Ovary (tissue), 9 donors: ENCODE results near the gene ABTB2. TPM values are rescaled to one million over a fixed set of nuclear protein-coding genes. Genes with fewer than 3 reads are reported as not detected.

ENCODE experiments used
- DNase-seq, 5 donors: peaks; one replicate each; pipeline ENCODE4 v3.0.0-alpha.2; 2019 to 2020
- H3K27ac ChIP-seq, 2 donors: fragments of 200-600 bp; one replicate each; pipeline versions ENCODE4 v1.5.1 to v1.8.0; 2019 to 2022
- H3K27me3 ChIP-seq: fragments of 200-600 bp; one replicate; pipeline ENCODE4 v1.8.0; 2022
- H3K36me3 ChIP-seq: fragments of 200-600 bp; sonication (generic); one replicate; pipeline ENCODE4 v1.5.1; 2019
- H3K4me1 ChIP-seq: one replicate; pipeline ENCODE4 v1.8.1; 2013; ENCODE audit warnings: mild to moderate bottlenecking, moderate library complexity; ENCODE audit not compliant: insufficient read depth
- H3K4me3 ChIP-seq: fragments of 200-600 bp; sonication (generic); one replicate; pipeline ENCODE4 v1.5.1; 2017
- H3K9me3 ChIP-seq, 2 donors: fragments of 200-600 bp in 1 of 2; sonication (generic) in 1 of 2; one replicate each; pipeline versions ENCODE4 v1.5.1 to v1.8.1; 2013 to 2019; ENCODE audit warnings: mild to moderate bottlenecking in 1 of 2, moderate library complexity in 1 of 2
- CTCF ChIP-seq, 3 donors: fragments of 450-650 bp in 2 of 3; fragments of 200-600 bp in 1 of 3; IDR thresholded peaks; one replicate each; pipeline versions ENCODE4 v1.5.1 to v1.8.0; 2016 to 2022; ENCODE audit warnings: antibody characterized with exemption in 3 of 3, mild to moderate bottlenecking in 1 of 3
- EP300 ChIP-seq: sonication (generic); formaldehyde crosslinking; IDR thresholded peaks from one replicate; pipeline ENCODE4 v1.6.1; 2017; ENCODE audit warnings: antibody characterized with exemption
- POLR2A ChIP-seq: fragments of 450-650 bp; IDR thresholded peaks from one replicate; pipeline ENCODE4 v1.6.1; 2017; ENCODE audit warnings: antibody characterized with exemption, mild to moderate bottlenecking, moderate library complexity
- WGBS, 3 donors: extraction: QIAGEN DNeasy Blood & Tissue Kit in 1 of 3; methylation state at CpG; one replicate each; pipeline versions ENCODE4 v1.1.5 to v1.1.7; 2013 to 2017; 5-methylcytosine and 5-hydroxymethylcytosine counted together
- intact Hi-C, 4 donors: fragments of 100-400 bp; cut with DNase I; formaldehyde crosslinking; loops; one replicate each; pipeline versions ENCODE4 v1.11.0 to v1.15.1; 2022 to 2023
- polyA plus RNA-seq, 2 donors: library from polyadenylated mRNA; stranded (reverse); fragments of 200-250 nt in 1 of 2; fragments of 350-450 nt in 1 of 2; fragmentation: Illumina TruSeq in 1 of 2; extraction: RNeasy Lipid Tissue Mini Kit (QIAGEN cat#74804) in 1 of 2; gene quantifications; one replicate each; pipeline ENCODE4 v1.2.3, GENCODE V29; 2013 to 2014
- total RNA-seq, 7 donors: library from RNA; depleted of rRNA in 2 of 7; stranded (reverse); fragments of >200 nt in 2 of 7; fragmentation: NEBNext Ultra II Directional in 3 of 7; extraction: Animal tissue kit (Norgen Biotek cat#: 25700) in 3 of 7; gene quantifications; one replicate each; pipeline versions ENCODE4 v1.1.0 to v1.2.4, GENCODE V29; 2016 to 2023
- donor health status: DM: no; HTN: no; CAD: no; lungs with moderate emphysema.
- donor health status: DM: no; HTN: no; CAD: no.
- donor health status: Bipolar disorder and iron deficiency.
- donor health status: DM: yes; HTN: yes; CAD: no.
- donor health status: DM: no; HTN: no; CAD: no.
- donor health status: DM: yes; HTN: yes; CAD: no.

ABTB2 gene
- total and polyA plus RNA-seq, 9 donors: 1.2 to 7.2 (median 2.6) TPM

- TF ChIP-seq POLR2A: no peak
- TF ChIP-seq EP300: no peak
- intact Hi-C loops: no loop called here
- H3K27me3 ChIP-seq: no peaks in the 10 kb centered on the region
- WGBS, 3 donors: 29 to 44% (median 43%) methylated on average over 4 of the region's 4 CpGs
- H3K27ac ChIP-seq: no peak overlapping the region
- no peaks in the 10 kb centered on the region for H3K4me1 ChIP-seq
- DNase-seq: no peak
- H3K4me3 ChIP-seq: no peak overlapping the region
- H3K36me3 ChIP-seq: no peaks in the 10 kb centered on the region
- no peaks in the 10 kb centered on the region for H3K9me3 ChIP-seq
These were observed 54.7 kb downstream of the ABTB2 start for GRCh38 chr11:34303028-34303570.

GRCh38 chr11:34302046-34302921, 55.5 kb downstream of the ABTB2 start:
- WGBS, 3 donors: 65 to 91% (median 89%) methylated on average over 4 of the region's 4 CpGs
- TF ChIP-seq EP300 (no peak), CTCF (IDR thresholded peaks at IDR 0.05) (no peak), POLR2A (no peak)
- H3K4me1 ChIP-seq: no peaks in the 10 kb centered on the region
- no peaks in the 10 kb centered on the region for H3K9me3 ChIP-seq
- no peak overlapping the region for H3K4me3 ChIP-seq
- no peaks in the 10 kb centered on the region for H3K36me3 ChIP-seq
- H3K27me3 ChIP-seq: no peaks in the 10 kb centered on the region
- DNase-seq: no peak
- intact Hi-C loops: no loop called here
- H3K27ac ChIP-seq: no peak overlapping the region

GRCh38 chr11:34300926-34301295, 56.9 kb downstream of the ABTB2 start:
- Histone ChIP-seq H3K9me3 (no peaks in the 10 kb centered on the region), H3K4me1 (no peaks in the 10 kb centered on the region), H3K4me3 (no peak overlapping the region), H3K36me3 (no peaks in the 10 kb centered on the region), H3K27ac (no peak overlapping the region), H3K27me3 (no peaks in the 10 kb centered on the region)
- TF ChIP-seq CTCF (IDR thresholded peaks at IDR 0.05) (no peak), POLR2A (no peak), EP300 (no peak)
- intact Hi-C loops: no loop called here
- DNase-seq: no peak
- WGBS, 3 donors: 46 to 49% (median 47%) methylated on average over 3 of the region's 3 CpGs

- H3K4me1 ChIP-seq: no peaks in the 10 kb centered on the region
- no peaks in the 10 kb centered on the region for H3K27me3 ChIP-seq
- H3K27ac ChIP-seq: no peak overlapping the region
- H3K4me3 ChIP-seq: no peak overlapping the region
- H3K36me3 ChIP-seq: no peaks in the 10 kb centered on the region
- TF ChIP-seq CTCF (IDR thresholded peaks at IDR 0.05) (no peak), POLR2A (no peak), EP300 (no peak)
- H3K9me3 ChIP-seq: no peaks in the 10 kb centered on the region
- intact Hi-C loops: no loop called here
- 84 to 87% (median 85%) methylated on average over 11 of the region's 11 CpGs for WGBS, 3 donors
- no peak for DNase-seq
These were observed 57.5 kb downstream of the ABTB2 start for GRCh38 chr11:34300026-34300925.
